GM12878 (cell line): Measurements from ENCODE around the gene LAYN. TPM values are rescaled to one million over a fixed set of nuclear protein-coding genes. Genes with fewer than 3 reads are reported as not detected.

Source experiments
- ATAC-seq: fragments of 200-7000 bp; cut with Tn5 transposase; 3 replicates; pipeline ENCODE4 v1.9.1; 2020; ENCODE audit warnings: mild to moderate bottlenecking, moderate library complexity
- BruUV-seq: library from RNA; stranded (reverse); fragments of 400-500 nt; replicated peaks from 2 replicates; lab custom pipeline; 2021; lab: Mats Ljungman, UMichigan
- CTCF ChIA-PET: fragments of 300-600 bp; sonication (Branson Sonifier 250); formaldehyde crosslinking; extraction: SDS; loops from one replicate; lab custom pipeline; 2021; ENCODE audit warnings: inconsistent platforms; lab: Yijun Ruan, JAX
- POLR2A ChIA-PET: fragments of 350-600 bp; formaldehyde crosslinking; extraction: SDS; loops from one replicate; lab custom pipeline; 2021; ENCODE audit warnings: inconsistent platforms; lab: Charles Lee
- RAD21 ChIA-PET: fragments of 300-600 bp; sonication (Branson Sonifier 250); formaldehyde crosslinking; loops from one replicate; lab custom pipeline; 2023; ENCODE audit warnings: antibody characterized with exemption; ENCODE audit not compliant: unreplicated experiment; lab: Charles Lee
- SMC1A ChIA-PET: fragments of 300-600 bp; sonication (Branson Sonifier 250); formaldehyde crosslinking; loops from one replicate; lab custom pipeline; 2023; ENCODE audit not compliant: unreplicated experiment, uncharacterized antibody; lab: Charles Lee
- DNase-seq: peaks from one replicate; pipeline ENCODE4 v3.0.0-alpha.2; 2011; ENCODE audit warnings: low read depth, low spot score
- FAIRE-seq: peaks from 3 replicates; lab custom pipeline; 2011; peaks lifted over from hg19 to GRCh38; lab: Jason Lieb, UNC
- H2AFZ ChIP-seq: 2 replicates; pipeline ENCODE4 v1.6.0; 2011; ENCODE audit warnings: low read depth, low read length, control low read depth; ENCODE audit not compliant: control insufficient read depth
- H3K27ac ChIP-seq: 2 replicates; pipeline ENCODE4 v1.5.1; 2011; ENCODE audit warnings: control low read depth; ENCODE audit not compliant: control insufficient read depth, insufficient read depth
- H3K27me3 ChIP-seq, 2 experiments: replicated peaks in 1 of 2; 2 replicates each; pipeline versions ENCODE4 v1.6.0 to v1.6.1; 2011; ENCODE audit warnings: low read length in 1 of 2; ENCODE audit not compliant: control insufficient read depth in 2 of 2, insufficient read depth in 2 of 2
- H3K36me3 ChIP-seq, 2 experiments: 2 replicates each; pipeline ENCODE4 v1.5.1; 2011; ENCODE audit warnings: low read length in 1 of 2; ENCODE audit not compliant: control insufficient read depth in 2 of 2, insufficient read depth in 2 of 2
- H3K4me1 ChIP-seq: 2 replicates; pipeline ENCODE4 v1.6.1; 2011; ENCODE audit warnings: mild to moderate bottlenecking, low read length, moderate library complexity, mixed read lengths; ENCODE audit not compliant: control insufficient read depth, insufficient read depth
- H3K4me2 ChIP-seq: 2 replicates; pipeline ENCODE4 v1.6.0; 2011; ENCODE audit warnings: control low read depth; ENCODE audit not compliant: control insufficient read depth, insufficient read depth
- H3K4me3 ChIP-seq: fragments of 200-600 bp; sonication (generic); 2 replicates; pipeline ENCODE4 v1.5.1; 2016
- H3K79me2 ChIP-seq: 2 replicates; pipeline ENCODE4 v1.6.0; 2011; ENCODE audit warnings: low read length; ENCODE audit not compliant: control insufficient read depth, insufficient read depth
- H3K9ac ChIP-seq: 2 replicates; pipeline ENCODE4 v1.8.0; 2011; ENCODE audit warnings: low read length, control low read depth, mixed read lengths; ENCODE audit not compliant: control insufficient read depth, insufficient read depth
- H3K9me3 ChIP-seq: replicated peaks from 3 replicates; pipeline ENCODE4 v1.5.1; 2011; ENCODE audit warnings: mild to moderate bottlenecking, low read length; ENCODE audit not compliant: control insufficient read depth, insufficient read depth
- H4K20me1 ChIP-seq: 2 replicates; pipeline ENCODE4 v1.6.0; 2011; ENCODE audit not compliant: control insufficient read depth, insufficient read depth
- ATF2 ChIP-seq: IDR thresholded peaks from 2 replicates; pipeline ENCODE4 v1.6.1; 2012; ENCODE audit warnings: low read length, inconsistent platforms
- E2F4 ChIP-seq: IDR thresholded peaks from 2 replicates; pipeline ENCODE4 v1.6.1; 2012; ENCODE audit warnings: low read depth, low read length, improper control_type of control experiment
- NFYB ChIP-seq: IDR thresholded peaks from 2 replicates; pipeline ENCODE4 v1.6.1; 2011; ENCODE audit warnings: low read depth, mild to moderate bottlenecking, low read length, improper control_type of control experiment, moderate library complexity; ENCODE audit not compliant: insufficient read depth
- TARDBP ChIP-seq: IDR thresholded peaks from 2 replicates; pipeline ENCODE4 v1.6.1; 2016; ENCODE audit warnings: borderline replicate concordance
- TCF3 ChIP-seq: IDR thresholded peaks from 2 replicates; pipeline ENCODE4 v1.6.1; 2012; ENCODE audit warnings: low read depth, mild to moderate bottlenecking, low read length, borderline replicate concordance; ENCODE audit not compliant: insufficient read depth
- in situ Hi-C: fragments of 300-500 bp; cut with MboI; formaldehyde crosslinking; loops from 9 replicates; pipeline ENCODE4 v1.14.3; 2018; ENCODE audit warnings: mixed read lengths
- intact Hi-C: fragments of 100-400 bp; cut with micrococcal nuclease; formaldehyde crosslinking; loops from one replicate; pipeline ENCODE4 v1.14.2; 2022; ENCODE audit not compliant: unreplicated experiment
- polyA plus RNA-seq, 11 experiments: library from polyadenylated mRNA; depleted of rRNA in 4 of 11; unstranded in 6 of 11; stranded (reverse) in 5 of 11; fragments of >200 nt; fragmentation: Nextera tagmentation in 4 of 11; fragmentation: Illumina TruSeq in 1 of 11; extraction: Ambion mirVana in 4 of 11; extraction: Trizol in 1 of 11; gene quantifications; 1 replicate in 1 of 11; 2 replicates in 10 of 11; pipeline versions ENCODE4 v1.2.1 to v1.2.3, GENCODE V29; 2011 to 2016; ENCODE audit warnings: inconsistent platforms in 2 of 11, missing spikeins in 2 of 11, low read depth in 1 of 11
- total RNA-seq, 4 experiments: library from RNA; depleted of rRNA in 3 of 4; stranded (reverse); fragments of >200 nt in 3 of 4; fragmentation: Illumina TruSeq in 1 of 4; extraction: Trizol in 1 of 4; gene quantifications; 2 replicates each; pipeline versions ENCODE4 v1.2.1 to v1.2.3, GENCODE V29; 2013 to 2021
- TF ChIP-seq, protein P1 (sequence below): fragments of 450-650 bp; IDR thresholded peaks from 2 replicates; pipeline ENCODE4 v1.6.1; 2014; ENCODE audit warnings: mild to moderate bottlenecking
- TF ChIP-seq, protein P2 (sequence below): IDR thresholded peaks from 2 replicates; pipeline ENCODE4 v1.6.1; 2011; ENCODE audit warnings: borderline replicate concordance, low read depth, mild to moderate bottlenecking, moderate library complexity, mixed read lengths, low read length; ENCODE audit not compliant: insufficient read depth; ENCODE audit errors: extremely low read length

Gene LAYN
- total and polyA plus RNA-seq, 10 of the 15 experiments (the other 5 are each of a cell fraction or from before 2014, with no cell fraction given) = 0.06 to 0.14 (median 0.10) TPM; not detected in 7

GRCh38 chr11:111606986-111607385, 66.5 kb downstream of the LAYN start:
- in situ Hi-C loops (no loop called here), intact Hi-C loops (loop anchor here (10.0 kb wide), 1 partner anchor 378 kb away; no protein-coding TSS in a partner anchor)
- FAIRE-seq (no peak), DNase-seq (no peak), ATAC-seq (no peak)
- Histone ChIP-seq H3K27ac (no peak overlapping the region), H3K79me2 (peaks cover 37% of the 10 kb centered on the region), H3K4me3 (no peak overlapping the region), H3K9me3 (no peaks in the 10 kb centered on the region; the same call in 1 of the 3 replicates), H3K4me1 (peaks cover 6% of the 10 kb centered on the region), H3K27me3 (no peaks in the 10 kb centered on the region), H3K9ac (no peak overlapping the region), H4K20me1 (no peaks in the 10 kb centered on the region), H3K36me3 (no peaks in the 10 kb centered on the region), H3K4me2 (no peak overlapping the region), H2AFZ (no peak overlapping the region)
- CTCF ChIA-PET = interaction anchor here (1.0 to 7.1 kb wide), 6 partner anchors 9 to 170 kb away, joined by 3 to 174 read pairs (median 26); partner anchors contain the start of gene PPP2R1B
- BruUV-seq = no TSS peak
- SMC1A ChIA-PET = interaction anchor here (0.7 to 2.3 kb wide), 7 partner anchors 9 to 216 kb away, joined by 3 to 26 read pairs (median 5); no protein-coding TSS in a partner anchor
- POLR2A ChIA-PET = interaction anchor here (0.9 to 1.4 kb wide), 3 partner anchors 90 to 161 kb away, joined by 3 to 8 read pairs (median 3); no protein-coding TSS in a partner anchor
- no peak for TF ChIP-seq E2F4
- TF ChIP-seq, protein P1, sequence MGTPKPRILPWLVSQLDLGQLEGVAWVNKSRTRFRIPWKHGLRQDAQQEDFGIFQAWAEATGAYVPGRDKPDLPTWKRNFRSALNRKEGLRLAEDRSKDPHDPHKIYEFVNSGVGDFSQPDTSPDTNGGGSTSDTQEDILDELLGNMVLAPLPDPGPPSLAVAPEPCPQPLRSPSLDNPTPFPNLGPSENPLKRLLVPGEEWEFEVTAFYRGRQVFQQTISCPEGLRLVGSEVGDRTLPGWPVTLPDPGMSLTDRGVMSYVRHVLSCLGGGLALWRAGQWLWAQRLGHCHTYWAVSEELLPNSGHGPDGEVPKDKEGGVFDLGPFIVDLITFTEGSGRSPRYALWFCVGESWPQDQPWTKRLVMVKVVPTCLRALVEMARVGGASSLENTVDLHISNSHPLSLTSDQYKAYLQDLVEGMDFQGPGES = no peak
- TF ChIP-seq ATF2 = no peak
- no peak for TF ChIP-seq NFYB
- TF ChIP-seq TARDBP = no peak
- TF ChIP-seq TCF3 = no peak
- TF ChIP-seq, protein P2, sequence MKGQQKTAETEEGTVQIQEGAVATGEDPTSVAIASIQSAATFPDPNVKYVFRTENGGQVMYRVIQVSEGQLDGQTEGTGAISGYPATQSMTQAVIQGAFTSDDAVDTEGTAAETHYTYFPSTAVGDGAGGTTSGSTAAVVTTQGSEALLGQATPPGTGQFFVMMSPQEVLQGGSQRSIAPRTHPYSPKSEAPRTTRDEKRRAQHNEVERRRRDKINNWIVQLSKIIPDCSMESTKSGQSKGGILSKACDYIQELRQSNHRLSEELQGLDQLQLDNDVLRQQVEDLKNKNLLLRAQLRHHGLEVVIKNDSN = no peak
- RAD21 ChIA-PET = interaction anchor here (0.9 to 5.3 kb wide), 5 partner anchors 14 to 264 kb away, joined by 3 to 90 read pairs (median 6); partner anchors contain the start of gene PPP2R1B
